HepG2 (cell line): Measurements from ENCODE around the gene COX4I2. TPM values are rescaled to one million over a fixed set of nuclear protein-coding genes. Genes with fewer than 3 reads are reported as not detected.

ENCODE experiments used
- ERF ChIP-seq: IDR thresholded peaks from 2 replicates; pipeline ENCODE4 v1.6.1; 2018; ENCODE audit warnings: missing biosample characterization, missing genetic modification reagents
- HBP1 ChIP-seq: IDR thresholded peaks from 2 replicates; pipeline ENCODE4 v1.6.1; 2016; ENCODE audit warnings: low read depth, control low read depth
- HMG20B ChIP-seq: conservative IDR thresholded peaks from 2 replicates; pipeline ENCODE4 v1.6.1; 2016; ENCODE audit warnings: missing genetic modification reagents, missing compliant biosample characterization
- HNRNPH1 ChIP-seq: fragments of 200-400 bp; formaldehyde crosslinking; optimal IDR thresholded peaks from 2 replicates; pipeline ENCODE3; 2017; ENCODE audit warnings: mild to moderate bottlenecking, low read depth, low read length
- HOXA5 ChIP-seq: sonication (generic); formaldehyde crosslinking; IDR thresholded peaks from 2 replicates; pipeline ENCODE4 v1.4.0; 2020; ENCODE audit warnings: missing genetic modification reagents
- KLF13 ChIP-seq: sonication (generic); formaldehyde crosslinking; IDR thresholded peaks from 2 replicates; pipeline ENCODE4 v1.4.0; 2020; ENCODE audit warnings: mild to moderate bottlenecking, missing genetic modification reagents
- LRRFIP1 ChIP-seq: sonication (generic); formaldehyde crosslinking; conservative IDR thresholded peaks from 2 replicates; pipeline ENCODE4 v1.4.0; 2020; ENCODE audit warnings: missing genetic modification reagents
- MAZ ChIP-seq, 2 experiments: sonication (generic) in 1 of 2; formaldehyde crosslinking in 1 of 2; IDR thresholded peaks; 2 replicates each; pipeline versions ENCODE4 v1.5.0 to v1.6.1; 2012 to 2020; ENCODE audit warnings: low read depth in 2 of 2, mild to moderate bottlenecking in 2 of 2, borderline replicate concordance in 1 of 2, improper control_type of control experiment in 1 of 2, low read length in 1 of 2, missing genetic modification reagents in 1 of 2, moderate library complexity in 1 of 2
- MIER2 ChIP-seq: IDR thresholded peaks from 2 replicates; pipeline ENCODE4 v1.6.1; 2016; ENCODE audit warnings: missing biosample characterization, missing genetic modification reagents
- MXD3 ChIP-seq: IDR thresholded peaks from 2 replicates; pipeline ENCODE4 v1.6.1; 2016; ENCODE audit warnings: mild to moderate bottlenecking, missing biosample characterization, missing genetic modification reagents
- SCMH1 ChIP-seq: sonication (generic); formaldehyde crosslinking; IDR thresholded peaks from 2 replicates; pipeline ENCODE4 v1.9.0; 2021; ENCODE audit warnings: missing genetic modification reagents, mild to moderate bottlenecking, borderline replicate concordance
- WIZ ChIP-seq: sonication (generic); formaldehyde crosslinking; IDR thresholded peaks from 2 replicates; pipeline ENCODE4 v1.5.1; 2020; ENCODE audit warnings: mild to moderate bottlenecking, missing genetic modification reagents
- ZNF292 ChIP-seq: sonication (generic); formaldehyde crosslinking; IDR thresholded peaks from 2 replicates; pipeline ENCODE4 v1.8.1; 2022; ENCODE audit warnings: mild to moderate bottlenecking, low read depth, missing genetic modification reagents, borderline replicate concordance
- ZNF34 ChIP-seq: sonication (generic); formaldehyde crosslinking; IDR thresholded peaks from 2 replicates; pipeline ENCODE4 v1.4.0; 2020; ENCODE audit warnings: mild to moderate bottlenecking, missing genetic modification reagents, borderline replicate concordance
- ZNF512 ChIP-seq: sonication (generic); formaldehyde crosslinking; IDR thresholded peaks from 2 replicates; pipeline ENCODE4 v1.4.0; 2020; ENCODE audit warnings: mild to moderate bottlenecking, missing genetic modification reagents
- ZNF691 ChIP-seq: sonication (generic); formaldehyde crosslinking; IDR thresholded peaks from 2 replicates; pipeline ENCODE4 v1.4.0; 2020; ENCODE audit warnings: missing genetic modification reagents, low read depth, mild to moderate bottlenecking, borderline replicate concordance
- ZZZ3 ChIP-seq: sonication (generic); formaldehyde crosslinking; IDR thresholded peaks from 2 replicates; pipeline ENCODE4 v1.4.0; 2020; ENCODE audit warnings: missing genetic modification reagents, mild to moderate bottlenecking, borderline replicate concordance
- polyA plus RNA-seq, 8 experiments: library from polyadenylated mRNA; depleted of rRNA in 3 of 8; stranded (reverse) in 7 of 8; unstranded in 1 of 8; fragments of >200 nt; fragmentation: Illumina TruSeq in 4 of 8; extraction: Trizol in 4 of 8; gene quantifications; 2 replicates each; pipeline versions ENCODE4 v1.2.1 to v1.2.3, GENCODE V29; 2011 to 2016; ENCODE audit warnings: low read depth in 4 of 8, missing spikeins in 1 of 8, mixed read lengths in 1 of 8; ENCODE audit not compliant: insufficient read depth in 1 of 8
- total RNA-seq, 5 experiments: library from RNA; depleted of rRNA; stranded (reverse); fragments of >200 nt; fragmentation: Illumina TruSeq; extraction: Trizol; gene quantifications; 2 replicates each; pipeline ENCODE4 v1.2.3, GENCODE V29; 2016; ENCODE audit warnings: low read depth in 1 of 5

Gene COX4I2
- total and polyA plus RNA-seq, 2 of the 13 experiments (the other 11 are each of a cell fraction or from before 2014, with no cell fraction given), result 1.1 TPM; not detected in 1

GRCh38 chr20:31595654-31596411, 41.9 kb upstream of the COX4I2 start (continued):
- TF ChIP-seq HBP1 (CRISPR knock-in tag), result peak; percentile 37; the same call in 1 of the 2 replicates
- TF ChIP-seq HMG20B (CRISPR knock-in tag), result no peak
- no peak for TF ChIP-seq WIZ (CRISPR knock-in tag)
- TF ChIP-seq MAZ (IDR thresholded peaks at IDR 0.05; ENCODE audit: borderline replicate concordance, low read depth, low read length), result 0 out of 2 replicates have a peak, but pooled peaks have one; percentile 44
- no peak for TF ChIP-seq MAZ (CRISPR knock-in tag; IDR thresholded peaks at IDR 0.05; ENCODE audit: low read depth)
- 0 out of 2 replicates have a peak, but pooled peaks have one; percentile 79 for TF ChIP-seq ZNF34
- TF ChIP-seq LRRFIP1 (CRISPR knock-in tag), result no peak
- no peak for TF ChIP-seq ZZZ3
- peak; percentile 75; the same call in 1 of the 2 replicates for TF ChIP-seq ZNF512 (CRISPR knock-in tag)
- TF ChIP-seq ZNF691, result no peak; the same call in 1 of the 2 replicates
- TF ChIP-seq MXD3 (CRISPR knock-in tag), result no peak; the same call in 1 of the 2 replicates
- TF ChIP-seq HOXA5 (CRISPR knock-in tag), result peak; percentile 53; the same call in 1 of the 2 replicates
- TF ChIP-seq ERF, result peak; percentile 77
- TF ChIP-seq ZNF292 (CRISPR knock-in tag), result peak; percentile 95
- 0 out of 2 replicates have a peak, but pooled peaks have one; percentile 53 for TF ChIP-seq MIER2
- TF ChIP-seq KLF13 (CRISPR knock-in tag), result no peak
- no peak for TF ChIP-seq HNRNPH1
- TF ChIP-seq SCMH1, result no peak
